22Rv1 (cell line): ENCODE results near the gene SLC19A1.

ENCODE experiments used
- ZFX ChIP-seq: fragments of 450-650 bp; IDR thresholded peaks from 2 replicates; pipeline ENCODE4 v1.6.1; 2017; ENCODE audit warnings: antibody characterized with exemption, borderline replicate concordance
- TF ChIP-seq, protein P1 (sequence below): fragments of 450-650 bp; IDR thresholded peaks from 2 replicates; pipeline ENCODE4 v1.5.1; 2017; ENCODE audit warnings: mild to moderate bottlenecking

DNA sequence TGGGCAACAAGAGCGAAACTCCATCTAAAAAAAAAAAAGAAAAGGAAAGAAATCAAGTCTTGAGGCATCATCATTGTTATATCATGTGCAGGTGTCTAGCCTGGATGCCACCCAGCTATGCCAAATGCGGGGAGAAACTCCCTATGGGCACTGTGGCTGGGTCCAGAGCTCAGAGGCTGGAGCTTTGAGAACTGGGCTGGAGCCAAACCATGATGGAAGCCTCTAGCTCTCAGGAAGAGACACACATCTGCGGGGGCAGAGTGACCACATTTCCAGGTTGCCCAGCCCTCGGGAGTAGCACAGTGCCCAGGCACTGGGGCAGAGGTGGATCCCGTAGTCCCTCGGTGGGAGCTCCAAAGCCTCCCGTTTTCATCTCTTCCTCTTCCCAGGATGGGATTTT lies 78.4 kb downstream of the SLC19A1 start:
- TF ChIP-seq, protein P1, sequence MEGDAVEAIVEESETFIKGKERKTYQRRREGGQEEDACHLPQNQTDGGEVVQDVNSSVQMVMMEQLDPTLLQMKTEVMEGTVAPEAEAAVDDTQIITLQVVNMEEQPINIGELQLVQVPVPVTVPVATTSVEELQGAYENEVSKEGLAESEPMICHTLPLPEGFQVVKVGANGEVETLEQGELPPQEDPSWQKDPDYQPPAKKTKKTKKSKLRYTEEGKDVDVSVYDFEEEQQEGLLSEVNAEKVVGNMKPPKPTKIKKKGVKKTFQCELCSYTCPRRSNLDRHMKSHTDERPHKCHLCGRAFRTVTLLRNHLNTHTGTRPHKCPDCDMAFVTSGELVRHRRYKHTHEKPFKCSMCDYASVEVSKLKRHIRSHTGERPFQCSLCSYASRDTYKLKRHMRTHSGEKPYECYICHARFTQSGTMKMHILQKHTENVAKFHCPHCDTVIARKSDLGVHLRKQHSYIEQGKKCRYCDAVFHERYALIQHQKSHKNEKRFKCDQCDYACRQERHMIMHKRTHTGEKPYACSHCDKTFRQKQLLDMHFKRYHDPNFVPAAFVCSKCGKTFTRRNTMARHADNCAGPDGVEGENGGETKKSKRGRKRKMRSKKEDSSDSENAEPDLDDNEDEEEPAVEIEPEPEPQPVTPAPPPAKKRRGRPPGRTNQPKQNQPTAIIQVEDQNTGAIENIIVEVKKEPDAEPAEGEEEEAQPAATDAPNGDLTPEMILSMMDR: no peak
- no peak for TF ChIP-seq ZFX
